Keratinocyte (primary cell): ENCODE data around the gene AHCYL2. TPM values are rescaled to one million over a fixed set of nuclear protein-coding genes. Genes with fewer than 3 reads are reported as not detected.

Experiments
- DNase-seq: peaks from one replicate; pipeline ENCODE4 v3.0.0-alpha.2; 2011; ENCODE audit warnings: low read depth, missing footprints, low spot score
- FAIRE-seq: peaks from 2 replicates; lab custom pipeline; 2011; peaks lifted over from hg19 to GRCh38; lab: Jason Lieb, UNC
- H2AFZ ChIP-seq: 2 replicates; pipeline ENCODE4 v1.6.0; 2012; ENCODE audit warnings: low read length, control low read depth, inconsistent platforms; ENCODE audit not compliant: control insufficient read depth
- H3K27ac ChIP-seq: 2 replicates; pipeline ENCODE4 v1.5.1; 2011; ENCODE audit warnings: low read length; ENCODE audit not compliant: control insufficient read depth, insufficient read depth
- H3K27me3 ChIP-seq: 3 replicates; pipeline ENCODE4 v1.6.0; 2011; ENCODE audit warnings: low read length; ENCODE audit not compliant: control insufficient read depth, insufficient read depth; ENCODE audit errors: extremely low read depth
- H3K36me3 ChIP-seq, 2 experiments: 2 replicates in 1 of 2; 3 replicates in 1 of 2; pipeline ENCODE4 v1.5.1; 2011; ENCODE audit warnings: low read length in 2 of 2, mild to moderate bottlenecking in 1 of 2; ENCODE audit not compliant: control insufficient read depth in 2 of 2, insufficient read depth in 2 of 2; ENCODE audit errors: extremely low read depth in 1 of 2
- H3K4me1 ChIP-seq: 3 replicates; pipeline ENCODE4 v1.5.1; 2011; ENCODE audit warnings: low read length; ENCODE audit not compliant: control insufficient read depth, insufficient read depth; ENCODE audit errors: extremely low read depth
- H3K4me2 ChIP-seq: 3 replicates; pipeline ENCODE4 v1.6.0; 2011; ENCODE audit warnings: low read depth, low read length; ENCODE audit not compliant: control insufficient read depth, insufficient read depth; ENCODE audit errors: extremely low read depth
- H3K4me3 ChIP-seq, 3 experiments: fragments of 200-600 bp in 1 of 3; sonication (generic) in 1 of 3; 2 replicates in 2 of 3; 3 replicates in 1 of 3; pipeline ENCODE4 v1.5.1; 2011 to 2016; ENCODE audit warnings: low read length in 3 of 3, mild to moderate bottlenecking in 3 of 3, control low read depth in 2 of 3, inconsistent platforms in 1 of 3, low read depth in 1 of 3, mixed read lengths in 1 of 3, mixed run types in 1 of 3, moderate library complexity in 1 of 3; ENCODE audit not compliant: control insufficient read depth in 2 of 3, insufficient read depth in 2 of 3; ENCODE audit errors: extremely low read depth in 1 of 3
- H3K79me2 ChIP-seq: 2 replicates; pipeline ENCODE4 v1.6.0; 2012; ENCODE audit warnings: low read length; ENCODE audit not compliant: control insufficient read depth, insufficient read depth
- H3K9ac ChIP-seq: 3 replicates; pipeline ENCODE4 v1.6.0; 2011; ENCODE audit warnings: low read length; ENCODE audit not compliant: control insufficient read depth, insufficient read depth; ENCODE audit errors: extremely low read depth
- H3K9me1 ChIP-seq: 3 replicates; pipeline ENCODE4 v1.6.0; 2011; ENCODE audit warnings: low read length; ENCODE audit not compliant: control insufficient read depth, insufficient read depth; ENCODE audit errors: extremely low read depth
- H3K9me3 ChIP-seq: 2 replicates; pipeline ENCODE4 v1.5.1; 2012; ENCODE audit warnings: low read depth, low read length; ENCODE audit not compliant: control insufficient read depth
- H4K20me1 ChIP-seq: 3 replicates; pipeline ENCODE4 v1.6.0; 2011; ENCODE audit warnings: low read length; ENCODE audit not compliant: control insufficient read depth, insufficient read depth; ENCODE audit errors: extremely low read depth
- EZH2 ChIP-seq: IDR thresholded peaks from one replicate; pipeline ENCODE4 v1.6.1; 2012; ENCODE audit warnings: inconsistent platforms, mild to moderate bottlenecking, low read length, moderate library complexity
- dilution Hi-C: fragments of 300-500 bp; cut with MboI; formaldehyde crosslinking; loops from one replicate; pipeline ENCODE4 v1.7.0; 2020; ENCODE audit warnings: low sequenced_read_pairs; ENCODE audit not compliant: extremely low pct_ligation_motif_present
- polyA plus RNA-seq, 5 experiments: library from polyadenylated mRNA; depleted of rRNA in 3 of 5; stranded (reverse) in 3 of 5; stranded (forward) in 1 of 5; unstranded in 1 of 5; fragments of >200 nt; gene quantifications; 1 replicate in 1 of 5; 2 replicates in 3 of 5; 3 replicates in 1 of 5; pipeline versions ENCODE4 v1.2.1 to v1.2.3, GENCODE V29; 2011 to 2012; ENCODE audit warnings: missing spikeins in 2 of 5, low read depth in 1 of 5, low replicate concordance in 1 of 5
- TF ChIP-seq, protein P1 (sequence below), 3 experiments: IDR thresholded peaks in 1 of 3; conservative IDR thresholded peaks in 1 of 3; optimal IDR thresholded peaks in 1 of 3; 2 replicates in 2 of 3; 3 replicates in 1 of 3; pipeline versions ENCODE3 to v1.5.1; 2011; ENCODE audit warnings: low read length in 3 of 3, mild to moderate bottlenecking in 3 of 3, moderate library complexity in 2 of 3, control low read depth in 1 of 3, inconsistent platforms in 1 of 3; ENCODE audit not compliant: insufficient read depth in 2 of 3; ENCODE audit errors: extremely low read depth in 1 of 3

Gene AHCYL2
- polyA plus RNA-seq, 1 donor (not counting 4 experiments of a cell fraction or from before 2014, with no cell fraction given), result 32.8 TPM

DNA sequence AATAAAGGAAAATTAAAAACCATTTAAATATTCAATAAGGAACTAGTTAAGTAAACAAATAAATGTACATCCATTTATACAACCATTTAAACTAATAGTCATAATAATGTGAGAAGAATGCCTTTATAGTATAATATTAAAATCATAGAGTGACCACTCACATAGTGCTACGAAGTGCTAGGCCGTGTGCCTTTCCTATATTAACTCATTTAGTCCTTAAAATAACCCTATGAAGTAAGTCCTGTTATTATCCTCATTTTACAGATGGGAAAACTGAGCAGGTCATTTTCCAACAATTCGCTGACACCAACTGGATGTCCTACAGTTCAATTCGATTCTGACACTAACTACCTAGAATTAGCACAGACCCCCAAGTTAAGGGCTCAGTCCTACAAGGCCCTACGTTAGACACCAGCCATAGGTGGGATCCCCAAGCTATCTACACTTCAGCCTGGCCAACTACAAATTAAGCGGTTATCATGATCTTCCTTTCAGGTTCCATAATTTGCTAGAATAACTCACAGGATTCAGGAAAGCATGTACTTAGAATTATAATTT is 213.5 kb downstream of the AHCYL2 start:
- peak overlapping the region; percentile 61 for H3K9ac ChIP-seq
- DNase-seq (no peak), FAIRE-seq (peak; percentile 41)
- no peak overlapping the region for H3K4me3 ChIP-seq
- peak overlapping the region; percentile 28 for H2AFZ ChIP-seq
- no peaks in the 10 kb centered on the region for H3K9me1 ChIP-seq
- H4K20me1 ChIP-seq, result no peaks in the 10 kb centered on the region
- peak overlapping the region; percentile 87 for H3K4me2 ChIP-seq
- no peaks in the 10 kb centered on the region for H3K27me3 ChIP-seq
- peak overlapping the region; percentile 95 for H3K27ac ChIP-seq
- TF ChIP-seq, protein P1, sequence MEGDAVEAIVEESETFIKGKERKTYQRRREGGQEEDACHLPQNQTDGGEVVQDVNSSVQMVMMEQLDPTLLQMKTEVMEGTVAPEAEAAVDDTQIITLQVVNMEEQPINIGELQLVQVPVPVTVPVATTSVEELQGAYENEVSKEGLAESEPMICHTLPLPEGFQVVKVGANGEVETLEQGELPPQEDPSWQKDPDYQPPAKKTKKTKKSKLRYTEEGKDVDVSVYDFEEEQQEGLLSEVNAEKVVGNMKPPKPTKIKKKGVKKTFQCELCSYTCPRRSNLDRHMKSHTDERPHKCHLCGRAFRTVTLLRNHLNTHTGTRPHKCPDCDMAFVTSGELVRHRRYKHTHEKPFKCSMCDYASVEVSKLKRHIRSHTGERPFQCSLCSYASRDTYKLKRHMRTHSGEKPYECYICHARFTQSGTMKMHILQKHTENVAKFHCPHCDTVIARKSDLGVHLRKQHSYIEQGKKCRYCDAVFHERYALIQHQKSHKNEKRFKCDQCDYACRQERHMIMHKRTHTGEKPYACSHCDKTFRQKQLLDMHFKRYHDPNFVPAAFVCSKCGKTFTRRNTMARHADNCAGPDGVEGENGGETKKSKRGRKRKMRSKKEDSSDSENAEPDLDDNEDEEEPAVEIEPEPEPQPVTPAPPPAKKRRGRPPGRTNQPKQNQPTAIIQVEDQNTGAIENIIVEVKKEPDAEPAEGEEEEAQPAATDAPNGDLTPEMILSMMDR (optimal IDR thresholded peaks at IDR 0.05 in 1 of 3, IDR thresholded peaks at IDR 0.05 in 1 of 3, conservative IDR thresholded peaks at IDR 0.05 in 1 of 3; ENCODE audit: extremely low read depth in 1 of 3, insufficient read depth in 2 of 3, low read length in 3 of 3), result no peak
- no peak for TF ChIP-seq EZH2
- H3K79me2 ChIP-seq, result peaks cover 7% of the 10 kb centered on the region
- H3K36me3 ChIP-seq, result peaks cover 3 to 5% of the 10 kb centered on the region in 2 experiments
- peaks cover 49% of the 10 kb centered on the region for H3K4me1 ChIP-seq
- H3K9me3 ChIP-seq, result no peaks in the 10 kb centered on the region
- dilution Hi-C loops, result no loop called here

DNA sequence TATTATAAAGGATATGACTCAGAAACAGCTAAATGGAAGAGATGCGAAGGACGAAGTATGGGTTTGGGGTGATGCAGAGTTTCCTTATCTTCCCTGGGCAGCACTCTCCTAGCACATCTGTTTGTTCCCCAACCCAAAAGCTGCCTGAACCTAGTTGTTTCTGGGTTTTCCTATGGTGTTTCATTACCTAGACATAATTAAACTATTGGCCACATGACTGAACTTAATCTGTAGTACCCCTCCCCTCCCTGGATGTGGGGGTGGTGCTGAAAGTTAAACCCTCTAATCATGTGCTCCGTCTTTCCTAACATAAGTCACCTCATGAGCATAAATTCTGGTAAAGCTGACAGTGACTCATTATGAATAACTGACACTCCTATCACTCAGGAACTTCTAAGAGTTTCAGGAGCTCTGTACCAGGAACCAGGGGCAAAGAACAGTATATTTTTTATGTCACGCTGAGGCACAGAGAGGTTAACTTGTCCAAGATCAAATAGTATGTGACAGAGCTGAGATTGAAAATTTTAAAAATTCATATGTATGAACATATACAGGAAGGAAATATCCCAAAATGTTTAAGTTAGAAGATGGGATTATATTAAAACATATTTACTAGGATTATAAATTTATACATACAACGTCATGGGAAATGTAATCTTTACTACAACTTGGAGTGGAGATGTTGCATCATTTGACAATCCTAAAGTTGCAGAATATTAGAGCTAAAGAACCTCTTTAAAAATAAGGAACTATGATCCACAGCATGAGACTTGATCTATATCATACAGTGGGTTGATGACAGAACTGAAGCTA is 214.2 kb downstream of the AHCYL2 start:
- peak; percentile 94 for FAIRE-seq
- Histone ChIP-seq H3K4me1 (peaks cover 45% of the 10 kb centered on the region), H4K20me1 (no peaks in the 10 kb centered on the region), H3K4me3 (peak overlapping the region in 2 of 3 experiments; percentile 25 to 40), H3K9me3 (no peaks in the 10 kb centered on the region), H3K27ac (peak overlapping the region; percentile 95), H2AFZ (peak overlapping the region; percentile 81), H3K9me1 (no peaks in the 10 kb centered on the region), H3K36me3 (peaks cover 3 to 7% of the 10 kb centered on the region in 2 experiments), H3K9ac (peak overlapping the region; percentile 61), H3K79me2 (peaks cover 7% of the 10 kb centered on the region), H3K27me3 (no peaks in the 10 kb centered on the region), H3K4me2 (peak overlapping the region; percentile 87)
- dilution Hi-C loops, result no loop called here
- TF ChIP-seq, protein P1 (optimal IDR thresholded peaks at IDR 0.05 in 1 of 3, IDR thresholded peaks at IDR 0.05 in 1 of 3, conservative IDR thresholded peaks at IDR 0.05 in 1 of 3; ENCODE audit: extremely low read depth in 1 of 3, insufficient read depth in 2 of 3, low read length in 3 of 3), result no peak
- TF ChIP-seq EZH2, result no peak
- DNase-seq, result peak; percentile 77
